Duodenal mucosa (tissue), 2 donors: Measurements from ENCODE around the gene BBS9.

Experiments used
- H3K27ac ChIP-seq: one replicate; pipeline ENCODE4 v1.7.0; 2013; ENCODE audit warnings: low read depth, low read length
- H3K27me3 ChIP-seq, 2 donors: one replicate each; pipeline ENCODE4 v1.7.0; 2013; ENCODE audit warnings: low read length in 2 of 2, control low read depth in 1 of 2; ENCODE audit not compliant: insufficient read depth in 2 of 2, control insufficient read depth in 1 of 2
- H3K36me3 ChIP-seq, 2 donors: one replicate each; pipeline ENCODE4 v1.7.0; 2013; ENCODE audit warnings: low read length in 2 of 2, control low read depth in 1 of 2; ENCODE audit not compliant: insufficient read depth in 2 of 2, control insufficient read depth in 1 of 2
- H3K4me1 ChIP-seq, 2 donors: one replicate each; pipeline ENCODE4 v1.7.0; 2013; ENCODE audit warnings: low read length in 2 of 2, control low read depth in 1 of 2; ENCODE audit not compliant: insufficient read depth in 2 of 2, control insufficient read depth in 1 of 2
- H3K4me3 ChIP-seq, 2 donors: one replicate each; pipeline ENCODE4 v1.7.0; 2013; ENCODE audit warnings: low read length in 2 of 2, low read depth in 1 of 2
- H3K9ac ChIP-seq, 2 donors: one replicate each; pipeline ENCODE4 v1.7.0; 2013; ENCODE audit warnings: low read length in 2 of 2, low read depth in 1 of 2
- H3K9me3 ChIP-seq, 2 donors: one replicate each; pipeline ENCODE4 v1.7.0; 2013; ENCODE audit warnings: low read length in 2 of 2, control low read depth in 1 of 2; ENCODE audit not compliant: control insufficient read depth in 1 of 2

BBS9 gene

GRCh38 chr7:33336820-33337219, 207.5 kb downstream of the BBS9 start:
- Histone ChIP-seq H3K9me3 (no peaks in the 10 kb centered on the region), H3K27ac (no peak overlapping the region), H3K4me3 (no peak overlapping the region), H3K4me1 (no peaks in the 10 kb centered on the region), H3K9ac (no peak overlapping the region), H3K27me3 (no peaks in the 10 kb centered on the region), H3K36me3 (no peaks in the 10 kb centered on the region)

GRCh38 chr7:33339074-33339790, 209.9 kb downstream of the BBS9 start:
- Histone ChIP-seq H3K4me1 (no peaks in the 10 kb centered on the region), H3K9me3 (no peaks in the 10 kb centered on the region), H3K36me3 (no peaks in the 10 kb centered on the region), H3K9ac (no peak overlapping the region), H3K4me3 (no peak overlapping the region), H3K27me3 (no peaks in the 10 kb centered on the region), H3K27ac (no peak overlapping the region)

- Histone ChIP-seq H3K9me3 (no peaks in the 10 kb centered on the region), H3K27me3 (no peaks in the 10 kb centered on the region), H3K36me3 (no peaks in the 10 kb centered on the region), H3K4me1 (no peaks in the 10 kb centered on the region), H3K27ac (no peak overlapping the region), H3K4me3 (no peak overlapping the region), H3K9ac (no peak overlapping the region)
These were observed 216.7 kb downstream of the BBS9 start for GRCh38 chr7:33346055-33346454.

GRCh38 chr7:33350577-33350976, 221.2 kb downstream of the BBS9 start:
- H3K4me1 ChIP-seq, result no peaks in the 10 kb centered on the region
- H3K36me3 ChIP-seq, result no peaks in the 10 kb centered on the region
- no peaks in the 10 kb centered on the region for H3K9me3 ChIP-seq
- H3K4me3 ChIP-seq, result no peak overlapping the region
- no peak overlapping the region for H3K27ac ChIP-seq
- H3K27me3 ChIP-seq, result no peaks in the 10 kb centered on the region
- H3K9ac ChIP-seq, result no peak overlapping the region

- Histone ChIP-seq H3K9me3 (no peaks in the 10 kb centered on the region), H3K4me1 (no peaks in the 10 kb centered on the region), H3K27ac (no peak overlapping the region), H3K9ac (no peak overlapping the region), H3K4me3 (no peak overlapping the region), H3K36me3 (no peaks in the 10 kb centered on the region), H3K27me3 (no peaks in the 10 kb centered on the region)
These were observed 222.3 kb downstream of the BBS9 start for GRCh38 chr7:33351709-33352108.

GRCh38 chr7:33354201-33354600, 224.8 kb downstream of the BBS9 start:
- no peaks in the 10 kb centered on the region for H3K4me1 ChIP-seq
- no peak overlapping the region for H3K27ac ChIP-seq
- H3K27me3 ChIP-seq, result no peaks in the 10 kb centered on the region
- H3K4me3 ChIP-seq, result no peak overlapping the region
- no peaks in the 10 kb centered on the region for H3K36me3 ChIP-seq
- H3K9ac ChIP-seq, result no peak overlapping the region
- no peaks in the 10 kb centered on the region for H3K9me3 ChIP-seq

GRCh38 chr7:33355386-33355785, 226.0 kb downstream of the BBS9 start:
- no peak overlapping the region for H3K4me3 ChIP-seq
- H3K27ac ChIP-seq, result no peak overlapping the region
- no peak overlapping the region for H3K9ac ChIP-seq
- no peaks in the 10 kb centered on the region for H3K36me3 ChIP-seq
- no peaks in the 10 kb centered on the region for H3K9me3 ChIP-seq
- no peaks in the 10 kb centered on the region for H3K27me3 ChIP-seq
- no peaks in the 10 kb centered on the region for H3K4me1 ChIP-seq

GRCh38 chr7:33356336-33356735, 227.0 kb downstream of the BBS9 start:
- Histone ChIP-seq H3K27ac (no peak overlapping the region), H3K4me3 (no peak overlapping the region), H3K9ac (no peak overlapping the region), H3K4me1 (no peaks in the 10 kb centered on the region), H3K9me3 (no peaks in the 10 kb centered on the region), H3K36me3 (no peaks in the 10 kb centered on the region), H3K27me3 (no peaks in the 10 kb centered on the region)

- Histone ChIP-seq H3K4me1 (no peaks in the 10 kb centered on the region), H3K27ac (no peak overlapping the region), H3K9ac (no peak overlapping the region), H3K9me3 (no peaks in the 10 kb centered on the region), H3K4me3 (no peak overlapping the region), H3K36me3 (no peaks in the 10 kb centered on the region), H3K27me3 (no peaks in the 10 kb centered on the region)
These were observed 228.5 kb downstream of the BBS9 start for GRCh38 chr7:33357846-33358245.

- Histone ChIP-seq H3K4me3 (no peak overlapping the region), H3K27me3 (no peaks in the 10 kb centered on the region), H3K4me1 (no peaks in the 10 kb centered on the region), H3K9me3 (no peaks in the 10 kb centered on the region), H3K36me3 (no peaks in the 10 kb centered on the region), H3K9ac (no peak overlapping the region), H3K27ac (no peak overlapping the region)
These were observed 240.5 kb downstream of the BBS9 start for GRCh38 chr7:33369888-33370287.

- H3K36me3 ChIP-seq, result no peaks in the 10 kb centered on the region
- H3K9ac ChIP-seq, result no peak overlapping the region
- H3K4me1 ChIP-seq, result no peaks in the 10 kb centered on the region
- H3K27me3 ChIP-seq, result no peaks in the 10 kb centered on the region
- no peak overlapping the region for H3K27ac ChIP-seq
- no peaks in the 10 kb centered on the region for H3K9me3 ChIP-seq
- no peak overlapping the region for H3K4me3 ChIP-seq
These were observed 243.8 kb downstream of the BBS9 start for GRCh38 chr7:33373195-33373594.
